ENCODE results near the gene TLR10. TPM values are rescaled to one million over a fixed set of nuclear protein-coding genes. Genes with fewer than 3 reads are reported as not detected.

The TLR10 gene, protein sequence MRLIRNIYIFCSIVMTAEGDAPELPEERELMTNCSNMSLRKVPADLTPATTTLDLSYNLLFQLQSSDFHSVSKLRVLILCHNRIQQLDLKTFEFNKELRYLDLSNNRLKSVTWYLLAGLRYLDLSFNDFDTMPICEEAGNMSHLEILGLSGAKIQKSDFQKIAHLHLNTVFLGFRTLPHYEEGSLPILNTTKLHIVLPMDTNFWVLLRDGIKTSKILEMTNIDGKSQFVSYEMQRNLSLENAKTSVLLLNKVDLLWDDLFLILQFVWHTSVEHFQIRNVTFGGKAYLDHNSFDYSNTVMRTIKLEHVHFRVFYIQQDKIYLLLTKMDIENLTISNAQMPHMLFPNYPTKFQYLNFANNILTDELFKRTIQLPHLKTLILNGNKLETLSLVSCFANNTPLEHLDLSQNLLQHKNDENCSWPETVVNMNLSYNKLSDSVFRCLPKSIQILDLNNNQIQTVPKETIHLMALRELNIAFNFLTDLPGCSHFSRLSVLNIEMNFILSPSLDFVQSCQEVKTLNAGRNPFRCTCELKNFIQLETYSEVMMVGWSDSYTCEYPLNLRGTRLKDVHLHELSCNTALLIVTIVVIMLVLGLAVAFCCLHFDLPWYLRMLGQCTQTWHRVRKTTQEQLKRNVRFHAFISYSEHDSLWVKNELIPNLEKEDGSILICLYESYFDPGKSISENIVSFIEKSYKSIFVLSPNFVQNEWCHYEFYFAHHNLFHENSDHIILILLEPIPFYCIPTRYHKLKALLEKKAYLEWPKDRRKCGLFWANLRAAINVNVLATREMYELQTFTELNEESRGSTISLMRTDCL
- total RNA-seq (ENCODE audit: low replicate concordance), result 0.22 and 0.81 TPM in 2 replicates
- long read RNA-seq, partial matches to known transcripts, result 0 of 1 reads
- long read RNA-seq, other reads (novel, unspliced or antisense), result 0 of 1 reads

DNA sequence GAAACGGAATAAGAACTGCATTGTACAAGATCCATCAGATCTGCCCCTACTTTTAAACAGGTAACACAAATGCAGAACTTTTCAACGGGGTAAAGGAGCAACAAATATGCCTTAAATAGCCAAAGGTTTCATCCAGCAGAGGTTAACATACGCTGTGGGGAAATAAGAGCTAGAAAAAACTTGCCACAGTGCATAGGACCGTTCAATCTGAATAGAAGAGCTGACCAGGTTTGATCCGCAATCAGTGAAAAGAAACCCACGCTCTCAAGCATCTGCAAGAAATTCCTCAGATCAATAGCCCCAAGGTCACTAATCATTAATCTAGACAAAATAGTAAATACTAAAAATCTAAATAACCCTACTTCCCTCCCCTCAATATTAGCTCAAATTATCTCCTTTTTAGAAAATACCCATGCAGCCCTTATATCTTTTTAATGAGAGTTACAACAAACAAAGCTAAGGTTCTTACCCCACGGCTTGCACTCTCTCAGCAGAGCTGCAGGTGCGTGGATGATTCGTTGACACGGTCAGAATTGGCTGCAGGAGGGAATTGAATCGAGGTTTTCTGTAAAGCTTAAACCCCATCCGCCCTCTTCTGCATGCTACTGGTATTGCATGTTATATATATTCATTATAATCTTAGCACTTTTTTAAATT, at the start of gene TLR10:
Gene TLR10 (minus strand): TSS at position 539 of the 657 bp plus-strand sequence. CDS start 7,400 bp downstream, outside the sequence.
- Mint-ChIP-seq H3K4me3 (peak within 1 kb of the TSS; percentile 73), H3K36me3 (no peaks in the 10 kb centered on the region), H3K9me3 (no peaks in the 10 kb centered on the region), H3K27ac (peak within 1 kb of the TSS; percentile 4), H3K4me1 (ENCODE audit: unreplicated experiment) (no peaks in the 10 kb centered on the region), H3K27me3 (peaks cover 2% of the 10 kb centered on the region)
- DNase-seq (ENCODE audit: extremely low spot score, unreplicated experiment), result no peak
- peak; percentile 85 for TF ChIP-seq CTCF (conservative IDR thresholded peaks at IDR 0.05)

DNA sequence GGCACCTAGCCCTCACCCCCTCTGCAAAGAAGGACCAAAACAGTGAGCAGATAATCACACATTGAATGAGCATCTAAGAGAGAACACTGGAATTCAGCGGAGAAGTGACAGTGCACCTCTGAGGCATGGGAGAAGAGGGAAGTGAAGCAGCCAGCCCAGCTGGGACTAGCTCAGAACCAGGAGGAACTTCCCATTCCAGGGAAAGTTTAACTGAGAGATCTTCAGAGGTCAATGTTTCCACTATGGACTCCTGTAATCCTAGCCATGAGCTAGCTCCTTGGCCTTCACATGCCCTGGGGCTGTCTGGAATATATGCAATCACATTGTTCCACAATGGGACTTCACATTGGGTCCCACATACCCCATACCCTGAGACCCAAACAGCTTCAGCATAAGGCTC, 49.4 kb upstream of the TLR10 start:
- Mint-ChIP-seq H3K4me1 (ENCODE audit: unreplicated experiment) (no peaks in the 10 kb centered on the region), H3K36me3 (no peaks in the 10 kb centered on the region), H3K27me3 (no peaks in the 10 kb centered on the region), H3K27ac (no peak overlapping the region), H3K9me3 (peaks cover 6% of the 10 kb centered on the region), H3K4me3 (no peak overlapping the region)
- no peak for DNase-seq (ENCODE audit: extremely low spot score, unreplicated experiment)
- no peak for TF ChIP-seq CTCF (conservative IDR thresholded peaks at IDR 0.05)

- H3K9me3 Mint-ChIP-seq, result peaks cover 6% of the 10 kb centered on the region
- no peak overlapping the region for H3K4me3 Mint-ChIP-seq
- no peak overlapping the region for H3K27ac Mint-ChIP-seq
- H3K36me3 Mint-ChIP-seq, result no peaks in the 10 kb centered on the region
- no peak for DNase-seq (ENCODE audit: extremely low spot score, unreplicated experiment)
- no peak for TF ChIP-seq CTCF (conservative IDR thresholded peaks at IDR 0.05)
- H3K27me3 Mint-ChIP-seq, result no peaks in the 10 kb centered on the region
- no peaks in the 10 kb centered on the region for H3K4me1 Mint-ChIP-seq (ENCODE audit: unreplicated experiment)
Measured at GRCh38 chr4:38831653-38832052, 48.9 kb upstream of the TLR10 start.

DNA sequence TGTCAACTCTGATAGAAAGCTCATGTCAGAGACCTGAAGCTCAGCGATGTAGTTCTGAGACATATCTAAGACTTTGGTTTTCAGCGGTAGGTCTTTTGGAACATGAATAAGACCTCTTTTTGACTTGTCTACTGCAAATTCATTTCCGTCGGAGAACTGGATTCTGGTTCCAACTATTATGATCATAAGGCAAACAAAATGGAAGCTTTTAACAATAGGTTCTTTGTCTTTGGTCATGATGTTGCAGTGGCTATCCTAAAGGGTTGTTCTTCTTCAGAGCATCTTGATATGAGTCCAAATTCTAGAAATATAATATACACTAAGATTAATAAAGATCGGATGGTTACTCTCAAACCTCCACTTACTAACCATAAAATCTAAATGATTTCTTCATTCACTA, 46.4 kb upstream of the TLR10 start:
- Mint-ChIP-seq H3K4me3 (no peak overlapping the region), H3K4me1 (ENCODE audit: unreplicated experiment) (no peaks in the 10 kb centered on the region), H3K9me3 (peaks cover 7% of the 10 kb centered on the region), H3K27me3 (no peaks in the 10 kb centered on the region), H3K36me3 (no peaks in the 10 kb centered on the region), H3K27ac (no peak overlapping the region)
- DNase-seq (ENCODE audit: extremely low spot score, unreplicated experiment), result no peak
- no peak for TF ChIP-seq CTCF (conservative IDR thresholded peaks at IDR 0.05)

- Mint-ChIP-seq H3K9me3 (peaks cover 16% of the 10 kb centered on the region), H3K27me3 (no peaks in the 10 kb centered on the region), H3K4me3 (no peak overlapping the region), H3K4me1 (ENCODE audit: unreplicated experiment) (peaks cover 3% of the 10 kb centered on the region), H3K36me3 (peaks cover 4% of the 10 kb centered on the region), H3K27ac (no peak overlapping the region)
- no peak for DNase-seq (ENCODE audit: extremely low spot score, unreplicated experiment)
- TF ChIP-seq CTCF (conservative IDR thresholded peaks at IDR 0.05), result no peak
Measured at GRCh38 chr4:38823766-38824165, 41.0 kb upstream of the TLR10 start.

Measured in type B pancreatic cell (in vitro differentiated cells).